K562 (cell line): ENCODE measurements around the gene GSKIP. TPM values are rescaled to one million over a fixed set of nuclear protein-coding genes. Genes with fewer than 3 reads are reported as not detected.

Experiments used
- ASH1L ChIP-seq: fragments of 450-650 bp; IDR thresholded peaks from 2 replicates; pipeline ENCODE4 v1.6.1; 2018; ENCODE audit warnings: borderline replicate concordance, mild to moderate bottlenecking, low read depth; ENCODE audit not compliant: partially characterized antibody
- CCNT2 ChIP-seq: IDR thresholded peaks from 2 replicates; pipeline ENCODE4 v1.6.1; 2011; ENCODE audit warnings: borderline replicate concordance, low read depth, mild to moderate bottlenecking, moderate library complexity, mixed read lengths, low read length; ENCODE audit not compliant: insufficient read length; ENCODE audit errors: extremely low read depth
- CEBPZ ChIP-seq: fragments of 150-350 bp; IDR thresholded peaks from 2 replicates; pipeline ENCODE4 v1.6.1; 2014; ENCODE audit warnings: low read depth, mild to moderate bottlenecking, low read length, borderline replicate concordance
- ETV5 ChIP-seq: sonication (generic); formaldehyde crosslinking; IDR thresholded peaks from 2 replicates; pipeline ENCODE4 v1.4.0; 2020; ENCODE audit warnings: low read depth, mild to moderate bottlenecking, missing genetic modification reagents
- HNRNPH1 ChIP-seq: fragments of 200-400 bp; formaldehyde crosslinking; optimal IDR thresholded peaks from 2 replicates; pipeline ENCODE3; 2017; ENCODE audit warnings: low read depth, mild to moderate bottlenecking, low read length, moderate library complexity
- JUNB ChIP-seq: fragments of 450-650 bp; formaldehyde crosslinking; conservative IDR thresholded peaks from 2 replicates; pipeline ENCODE4 v1.4.0; 2020; ENCODE audit warnings: mild to moderate bottlenecking
- REST ChIP-seq, 2 experiments: fragments of 450-650 bp; formaldehyde crosslinking in 1 of 2; IDR thresholded peaks; 2 replicates each; pipeline versions ENCODE4 v1.4.0 to v1.6.1; 2014 to 2020; ENCODE audit warnings: mild to moderate bottlenecking in 2 of 2, borderline replicate concordance in 1 of 2, low read depth in 1 of 2
- STAT5A ChIP-seq: IDR thresholded peaks from 2 replicates; pipeline ENCODE4 v1.6.1; 2012; ENCODE audit warnings: low read length, inconsistent platforms, borderline replicate concordance
- TBP ChIP-seq: optimal IDR thresholded peaks from 2 replicates; pipeline ENCODE3; 2011; ENCODE audit warnings: low read depth, low read length, improper control_type of control experiment
- ZC3H4 ChIP-seq: sonication (generic); formaldehyde crosslinking; IDR thresholded peaks from 2 replicates; pipeline ENCODE4 v1.9.0; 2021; ENCODE audit warnings: missing genetic modification reagents, borderline replicate concordance
- ZNF197 ChIP-seq: fragments of 200-800 bp; sonication (Bioruptor generic); IDR thresholded peaks from 2 replicates; pipeline ENCODE4 v1.6.1; 2016; ENCODE audit warnings: low read depth, missing genetic modification characterization, missing compliant biosample characterization
- ZNF316 ChIP-seq: fragments of 450-650 bp; IDR thresholded peaks from 2 replicates; pipeline ENCODE4 v1.6.1; 2016
- ZNF398 ChIP-seq: fragments of 250-450 bp; sonication (Bioruptor Pico); IDR thresholded peaks from 2 replicates; pipeline ENCODE4 v1.8.0; 2021; ENCODE audit warnings: moderate library complexity, mild to moderate bottlenecking, inconsistent platforms
- polyA plus RNA-seq, 8 experiments: library from polyadenylated mRNA; depleted of rRNA in 4 of 8; stranded (reverse) in 5 of 8; unstranded in 3 of 8; fragments of >200 nt; fragmentation: Nextera tagmentation in 2 of 8; fragmentation: Illumina TruSeq in 1 of 8; extraction: Ambion mirVana in 2 of 8; extraction: Trizol in 1 of 8; gene quantifications; 2 replicates each; pipeline versions ENCODE4 v1.2.1 to v1.2.3, GENCODE V29; 2011 to 2014; ENCODE audit warnings: inconsistent platforms in 1 of 8, missing spikeins in 1 of 8
- total RNA-seq, 7 experiments: library from RNA; depleted of rRNA in 6 of 7; stranded (reverse); fragments of >200 nt in 6 of 7; fragmentation: Illumina TruSeq in 2 of 7; extraction: Trizol in 2 of 7; gene quantifications; 2 replicates each; pipeline versions ENCODE4 v1.2.1 to v1.2.3, GENCODE V29; 2011 to 2021; ENCODE audit warnings: low replicate concordance in 1 of 7

The GSKIP gene
- total and polyA plus RNA-seq, 9 of the 15 experiments (the other 6 are each of a cell fraction or from before 2014, with no cell fraction given): 12.9 to 58.9 (median 22.2) TPM

GRCh38 chr14:96391293-96392118, 28.2 kb downstream of the GSKIP start (continued):
- TF ChIP-seq REST (IDR thresholded peaks at IDR 0.05; ENCODE audit: borderline replicate concordance) (no peak), REST (CRISPR knock-in tag; IDR thresholded peaks at IDR 0.05; ENCODE audit: low read depth) (no peak), CEBPZ (no peak), HNRNPH1 (no peak), CCNT2 (peak; percentile 62), ASH1L (no peak), TBP (no peak), ZC3H4 (CRISPR knock-in tag) (no peak), JUNB (CRISPR knock-in tag) (no peak), ETV5 (CRISPR knock-in tag) (no peak), ZNF316 (no peak), ZNF197 (CRISPR knock-in tag) (no peak), STAT5A (no peak), ZNF398 (CRISPR knock-in tag) (no peak)
